ENCODE data around the gene NUCB2. TPM values are rescaled to one million over a fixed set of nuclear protein-coding genes. Genes with fewer than 3 reads are reported as not detected.

The NUCB2 gene
- total RNA-seq, 1 donor from 2014 or later: 114 TPM

DNA sequence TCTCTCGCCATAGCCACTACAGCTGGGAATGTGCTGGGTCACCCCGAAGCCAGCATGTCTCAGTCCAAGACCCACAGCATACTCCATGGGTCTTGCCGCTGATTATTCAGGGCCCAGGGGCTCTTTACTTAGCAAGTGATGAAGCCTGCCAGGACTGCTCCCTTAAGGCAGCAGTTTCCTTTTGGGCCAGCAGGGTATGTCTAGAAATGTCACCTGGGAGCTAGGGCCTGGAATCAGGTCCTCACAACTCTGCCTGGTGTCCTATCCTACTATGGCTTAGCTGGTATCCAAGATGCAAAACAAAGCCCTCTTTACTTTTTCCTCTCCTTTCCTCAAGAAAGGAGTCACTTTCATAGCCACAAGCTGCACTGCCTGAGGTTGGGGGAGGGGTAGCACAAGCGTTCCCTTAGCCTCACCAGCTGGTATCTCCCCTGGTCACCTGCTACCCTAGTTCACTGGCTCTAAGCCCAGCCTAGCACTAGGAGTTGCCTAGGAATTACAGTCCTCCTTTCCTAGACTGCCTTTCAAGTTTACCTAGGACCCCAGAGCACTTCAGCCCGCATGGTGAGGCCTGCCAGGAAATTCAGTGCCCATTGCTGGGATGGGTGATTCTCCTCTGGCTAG, 52.4 kb downstream of the NUCB2 start:
- DNase-seq (ENCODE audit: low spot score): no peak

DNA sequence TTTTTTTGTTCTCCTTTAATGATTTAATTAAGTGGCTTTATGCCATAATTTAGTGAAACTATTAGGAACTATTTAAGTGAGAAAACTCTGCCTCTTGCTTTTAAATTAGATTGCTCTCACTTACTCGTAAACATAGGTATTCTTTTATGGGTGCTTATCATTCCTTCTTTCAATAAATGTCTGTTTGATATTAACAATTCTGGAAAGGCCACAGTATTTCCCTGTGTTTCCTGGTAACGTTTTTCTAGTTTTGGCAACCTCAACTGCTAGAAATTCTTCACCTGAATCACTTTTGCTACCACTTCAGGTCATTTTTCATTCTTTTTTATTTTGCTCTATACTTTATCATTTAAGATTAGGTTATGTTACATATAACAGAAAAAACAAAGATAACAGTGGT, 55.1 kb downstream of the NUCB2 start:
- ATAC-seq (no peak), DNase-seq (ENCODE audit: low spot score) (no peak)

More for the DNA sequence above, 52.4 kb downstream of the NUCB2 start:
- no peak for ATAC-seq

DNA sequence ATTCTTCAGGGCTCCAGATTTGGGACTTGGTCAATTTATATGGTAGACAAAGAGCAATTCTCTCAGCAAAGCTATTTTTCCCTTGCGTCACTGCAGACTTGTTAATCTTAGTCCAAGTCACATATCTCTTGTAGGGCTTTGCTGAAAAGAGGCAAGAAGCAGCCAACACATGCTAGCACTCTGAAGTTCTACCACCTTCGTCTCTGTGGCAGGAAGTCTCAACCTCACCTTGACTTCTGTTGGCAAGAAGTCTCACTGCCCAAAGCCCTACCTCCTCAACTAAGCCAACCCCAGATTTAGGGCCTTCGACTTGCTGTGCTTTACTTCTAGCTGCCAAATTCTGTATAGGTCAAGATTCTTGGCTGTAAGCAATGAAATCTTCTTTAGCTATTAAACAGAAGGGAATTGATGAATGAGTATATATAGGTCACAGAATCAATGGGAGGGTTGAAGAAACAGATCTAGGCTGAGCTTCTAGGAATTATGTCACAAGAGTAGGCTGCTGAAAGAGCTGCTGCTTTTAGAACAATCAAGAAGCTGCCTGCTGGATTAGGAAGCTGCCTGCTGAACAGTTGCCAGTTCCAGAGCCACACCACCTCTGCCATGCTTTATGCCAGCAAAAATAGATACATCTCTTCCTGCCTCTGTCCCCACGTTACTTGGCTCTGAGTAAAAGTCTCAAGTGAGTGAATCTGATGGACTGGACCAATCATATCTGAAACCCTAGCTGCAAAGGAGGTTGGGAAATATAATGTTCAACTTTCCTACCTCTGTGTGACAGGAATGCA, 57.5 kb downstream of the NUCB2 start:
- DNase-seq (ENCODE audit: low spot score) (no peak), ATAC-seq (no peak)

DNA sequence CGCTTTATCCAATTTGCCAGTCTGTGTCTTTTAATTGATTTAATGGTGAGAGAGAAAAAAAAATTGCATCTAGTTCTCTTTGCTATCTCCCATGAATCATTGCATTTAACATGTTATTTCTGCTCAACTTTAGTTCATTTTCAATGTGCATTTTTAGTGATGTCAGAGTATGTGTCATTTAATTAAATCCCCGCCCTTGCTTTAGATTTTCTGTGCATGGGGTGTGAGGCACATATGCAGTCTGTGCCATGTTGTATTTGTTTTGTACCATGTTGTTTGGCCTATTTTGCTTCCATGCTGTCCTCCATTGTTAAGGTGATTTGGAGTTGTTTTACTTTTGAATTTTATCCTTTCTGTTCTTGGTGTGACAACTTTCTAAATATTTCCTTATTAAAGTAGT, 66.7 kb downstream of the NUCB2 start:
- ATAC-seq: no peak
- no peak for DNase-seq (ENCODE audit: low spot score)

DNA sequence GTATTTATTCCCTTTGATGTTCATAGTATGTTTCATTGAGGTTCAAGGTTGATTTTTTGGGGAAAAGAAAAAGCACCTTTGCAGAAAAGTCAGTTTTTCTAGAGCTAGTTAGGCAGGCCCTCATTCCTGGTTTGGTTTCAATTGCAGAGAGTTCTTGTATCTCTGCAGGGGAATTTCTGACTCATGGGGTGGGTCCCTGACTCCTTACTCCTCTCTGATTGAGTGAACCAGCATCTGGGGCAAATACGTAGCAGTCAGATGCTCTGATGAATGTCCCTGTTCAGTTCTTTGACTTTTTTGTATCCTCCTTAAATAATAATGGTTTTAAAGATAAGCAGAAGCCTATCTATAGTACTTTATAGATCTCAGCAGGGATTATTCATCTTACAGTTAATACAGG, 67.4 kb downstream of the NUCB2 start:
- no peak for ATAC-seq

DNA sequence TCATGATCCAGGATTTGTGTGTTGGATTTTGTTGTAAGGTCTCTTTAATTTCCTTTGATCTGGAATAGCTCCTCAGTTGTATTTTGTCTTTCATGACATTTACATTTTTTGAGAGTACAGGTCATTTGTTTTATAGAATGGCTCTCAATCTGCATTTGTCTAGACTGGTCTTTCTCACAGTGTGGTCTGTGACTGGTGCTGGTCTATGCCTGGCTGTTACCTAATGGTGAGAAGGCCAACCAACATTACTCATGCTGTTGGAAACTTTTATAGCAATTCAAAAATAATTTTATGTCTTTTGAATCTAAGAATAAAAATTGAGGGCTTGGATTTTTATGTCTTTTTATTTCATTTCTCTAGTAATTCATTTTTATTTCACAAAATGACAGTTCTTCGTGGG, 71.1 kb downstream of the NUCB2 start:
- ATAC-seq (no peak), DNase-seq (ENCODE audit: low spot score) (no peak)

More for the DNA sequence above, 67.4 kb downstream of the NUCB2 start:
- DNase-seq (ENCODE audit: low spot score): no peak

DNA sequence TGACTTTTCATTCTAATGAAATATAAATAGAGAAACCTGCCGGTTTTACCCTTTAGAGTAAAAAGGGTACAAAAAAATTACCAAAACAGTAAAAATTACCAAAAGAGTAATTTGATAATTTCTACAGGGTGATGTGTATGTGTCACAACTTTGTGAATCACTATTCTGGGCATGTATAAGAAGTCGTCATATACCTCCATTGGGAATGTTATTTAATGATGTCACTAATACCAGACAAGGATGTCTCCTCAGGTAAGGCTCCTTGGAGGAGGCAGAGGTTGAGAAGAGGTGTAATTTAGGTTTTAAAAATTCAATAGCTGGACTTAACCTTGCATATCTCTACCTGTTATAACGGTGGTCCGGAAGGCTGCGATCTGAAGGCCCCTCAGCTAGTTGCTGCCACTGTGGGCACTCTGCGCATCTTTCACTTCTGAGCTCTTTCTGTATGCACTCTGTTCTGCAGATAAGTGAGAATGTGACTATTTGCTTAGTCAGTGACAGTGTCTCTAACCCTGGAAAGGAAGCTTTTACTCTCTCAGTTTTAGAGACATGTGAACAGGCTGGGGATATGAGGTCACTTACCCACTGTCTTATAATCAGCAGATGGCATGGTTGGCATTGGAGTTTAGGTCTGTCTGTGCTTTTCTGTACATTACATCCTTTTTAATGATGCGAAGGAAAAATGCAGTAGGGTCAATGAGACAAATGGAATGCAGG, 74.1 kb downstream of the NUCB2 start:
- DNase-seq (ENCODE audit: low spot score) (no peak), ATAC-seq (no peak)

DNA sequence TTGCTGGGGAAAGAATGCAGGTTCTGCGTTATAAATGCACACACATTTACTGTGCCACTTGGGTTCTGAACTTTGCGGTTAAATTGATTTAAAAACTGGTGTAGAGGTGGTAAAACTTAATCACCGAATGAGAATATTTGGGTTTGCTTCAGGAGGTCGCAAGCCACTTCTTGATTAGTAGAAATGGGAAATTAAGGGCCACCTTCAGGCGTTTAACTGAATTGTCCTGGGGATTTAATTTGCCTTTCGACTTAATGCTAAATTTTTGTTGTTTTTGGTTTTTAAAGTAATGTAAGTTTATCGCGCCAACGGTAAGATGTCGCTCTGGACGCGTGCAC, 74.6 kb downstream of the NUCB2 start:
- no peak for ATAC-seq
- DNase-seq (ENCODE audit: low spot score): no peak

DNA sequence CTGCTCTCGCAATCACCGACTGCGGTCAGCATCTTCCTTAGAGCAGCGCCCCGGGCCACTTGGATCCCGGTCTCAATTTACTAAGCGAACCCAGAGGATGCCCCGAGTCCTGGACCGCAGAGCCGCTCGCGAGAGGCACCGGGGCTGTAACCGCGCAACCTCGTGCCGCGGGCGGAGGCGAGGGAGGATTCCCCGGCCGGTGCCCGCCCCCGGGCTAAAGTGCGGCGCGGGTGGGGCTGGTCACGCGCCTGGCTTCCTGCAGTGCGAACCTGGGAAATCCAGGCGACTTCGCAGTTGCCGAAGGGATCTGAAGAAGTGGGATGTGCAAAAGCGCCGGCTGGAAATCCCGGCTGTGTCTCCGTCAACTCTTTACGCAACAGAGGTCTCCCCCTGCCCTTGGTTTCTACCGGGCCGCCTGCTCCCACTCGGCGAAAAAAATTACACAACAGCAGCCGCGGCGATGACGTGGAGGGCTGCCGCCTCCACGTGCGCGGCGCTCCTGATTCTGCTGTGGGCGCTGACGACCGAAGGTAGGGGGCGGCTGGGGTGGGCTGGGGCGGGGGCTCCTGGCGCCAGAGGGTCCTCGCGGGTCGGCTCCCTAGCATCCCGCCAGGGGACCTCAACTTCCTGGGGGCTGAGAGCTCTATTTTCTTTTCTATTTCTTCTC, 75.1 kb downstream of the NUCB2 start, which contains the start of gene NCR3LG1:
Gene NCR3LG1 (plus strand): TSS at position 291 of the 667 bp plus-strand sequence. CDS start 170 bp downstream, at position 461.
- DNase-seq (ENCODE audit: low spot score) (peak; percentile 74), ATAC-seq (peak; percentile 75)

DNA sequence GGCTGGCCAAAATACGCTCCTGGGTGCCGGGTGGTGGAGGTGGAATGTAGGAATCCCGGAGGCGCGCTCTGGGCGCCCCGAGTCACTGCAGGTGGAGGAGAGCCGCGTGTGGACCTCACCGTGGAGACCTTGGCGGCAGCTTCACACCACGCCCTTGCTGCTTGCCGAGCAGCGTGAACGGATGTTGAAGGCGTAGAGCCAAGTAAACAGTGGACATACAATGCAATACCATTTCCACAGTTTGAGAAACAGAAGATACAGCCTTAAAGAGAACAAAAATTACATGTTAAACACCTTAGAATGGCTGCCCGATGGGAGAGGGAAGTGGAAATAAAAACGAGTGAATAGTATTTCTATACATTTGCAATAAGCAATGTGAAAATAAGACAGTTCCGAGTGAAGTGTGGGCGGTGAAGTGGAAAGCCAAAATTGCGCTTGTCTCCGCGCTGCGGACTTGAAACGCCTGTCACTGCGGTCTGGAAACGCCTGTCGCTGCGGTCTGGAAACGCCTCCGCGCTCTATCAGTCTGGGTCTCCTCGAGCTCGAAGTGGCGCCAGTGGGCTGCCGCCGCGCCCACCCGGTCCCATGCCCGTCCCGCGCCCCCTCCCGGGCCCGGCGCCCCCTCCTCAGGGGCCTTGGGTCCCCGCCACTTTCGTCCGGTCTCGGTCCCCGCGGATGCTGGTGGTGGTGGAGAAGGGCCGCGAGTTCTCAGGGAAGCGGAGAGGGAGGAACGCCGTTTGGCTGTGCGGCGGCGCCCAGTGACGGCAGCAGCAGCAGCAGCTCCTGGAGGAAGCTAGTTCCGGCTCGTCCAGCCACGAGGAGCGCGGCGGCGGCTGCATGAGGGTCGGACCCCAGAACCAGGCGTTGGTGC, 76.6 kb downstream of the NUCB2 start:
- ATAC-seq (peak; percentile 76), DNase-seq (ENCODE audit: low spot score) (peak; percentile 64)

DNA sequence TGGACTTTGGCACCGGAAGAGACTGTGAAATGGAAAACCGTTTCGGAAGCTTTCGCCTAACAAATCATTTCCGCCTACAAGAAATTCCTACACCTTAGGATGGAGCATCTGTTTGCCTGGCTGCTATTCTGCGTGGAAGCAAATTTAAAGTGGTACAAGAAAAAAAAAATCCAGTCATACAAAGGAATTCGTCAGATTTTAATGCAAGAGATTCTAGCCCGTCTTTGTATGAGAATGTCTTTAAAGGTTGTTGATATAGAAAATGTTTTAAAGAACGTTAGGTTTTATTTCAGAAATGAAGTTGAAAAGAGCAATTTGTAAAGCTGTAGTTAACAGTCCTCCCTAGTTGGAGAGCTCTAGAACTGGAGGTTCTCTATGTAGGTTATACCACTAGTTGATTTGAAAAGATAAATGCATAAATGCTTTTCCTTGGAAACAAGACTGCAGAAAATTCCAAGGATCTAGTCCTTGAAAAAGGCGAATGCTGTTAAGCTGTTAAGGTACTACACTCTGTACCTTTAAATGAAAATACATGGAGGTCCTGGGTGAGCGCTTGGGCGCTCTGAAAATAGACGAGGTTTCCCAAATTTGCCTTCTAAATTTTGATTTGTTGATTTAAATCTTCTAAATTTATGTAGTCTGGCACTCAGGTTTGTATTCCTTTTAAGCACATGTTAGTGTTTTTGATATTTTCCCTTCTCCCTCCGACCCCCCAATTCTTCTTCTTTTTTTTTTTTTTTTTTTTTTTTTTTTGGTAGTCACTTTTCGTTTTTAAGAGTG, 77.5 kb downstream of the NUCB2 start:
- DNase-seq (ENCODE audit: low spot score): no peak
- ATAC-seq: no peak

DNA sequence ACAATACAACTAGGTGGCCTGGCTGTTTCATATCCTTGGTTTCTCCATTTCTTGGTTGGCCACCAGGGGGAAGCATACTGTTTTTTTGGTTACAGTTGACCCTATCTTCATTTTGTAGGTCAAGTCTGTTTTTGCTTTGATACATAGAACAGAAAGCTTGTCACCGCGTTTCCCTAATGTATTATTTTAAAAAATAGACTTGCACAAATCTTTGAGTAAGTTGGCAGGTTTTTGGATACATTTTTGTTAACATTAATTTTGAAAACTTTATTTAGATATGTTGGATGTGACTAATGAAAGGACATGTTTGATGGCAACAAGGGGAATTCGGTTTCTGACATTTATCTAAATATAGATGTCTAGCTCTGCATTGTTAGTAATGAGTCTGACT, 78.1 kb downstream of the NUCB2 start:
- peak; percentile 60 for ATAC-seq

DNA sequence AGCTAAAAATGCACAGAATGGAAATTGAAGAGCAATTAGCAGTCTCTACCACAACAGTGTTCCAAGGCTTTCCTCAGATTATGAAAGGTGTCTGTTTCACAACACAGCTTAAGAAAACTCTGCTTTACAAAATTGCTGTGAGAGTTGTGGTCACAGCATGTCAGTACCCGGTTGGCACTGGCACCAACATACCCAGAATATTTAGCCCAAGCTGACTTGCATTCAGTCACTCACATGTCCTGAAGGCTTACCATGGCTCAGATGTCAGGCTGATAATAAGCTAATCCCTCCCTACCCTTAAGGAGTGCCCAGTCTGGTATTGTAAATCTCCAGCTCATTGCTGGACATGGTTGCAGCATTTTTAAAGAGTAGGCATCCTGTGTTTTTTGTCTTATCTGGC, 90.0 kb downstream of the NUCB2 start:
- ATAC-seq (no peak), DNase-seq (ENCODE audit: low spot score) (no peak)

More for the DNA sequence above, 78.1 kb downstream of the NUCB2 start:
- DNase-seq (ENCODE audit: low spot score): peak; percentile 64

DNA sequence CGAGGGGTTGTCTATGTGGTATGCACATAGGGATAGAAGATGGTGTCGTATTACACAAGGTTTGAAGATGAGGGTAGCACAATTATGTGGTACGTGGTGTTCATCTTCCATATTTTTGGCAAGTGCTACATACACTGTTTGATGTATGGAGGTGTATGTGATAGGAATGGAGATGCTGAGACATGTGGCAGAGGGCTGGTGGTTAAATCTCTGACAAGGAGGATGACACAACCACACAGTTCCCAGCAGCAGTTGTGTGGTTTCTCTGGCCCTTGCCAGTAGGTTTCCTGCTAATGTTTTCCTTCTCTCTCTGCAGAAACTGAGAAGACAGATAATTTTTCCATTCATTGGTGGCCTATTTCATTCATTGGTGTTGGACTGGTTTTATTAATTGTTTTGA, 92.0 kb downstream of the NUCB2 start:
- no peak for DNase-seq (ENCODE audit: low spot score)
- no peak for ATAC-seq

DNA sequence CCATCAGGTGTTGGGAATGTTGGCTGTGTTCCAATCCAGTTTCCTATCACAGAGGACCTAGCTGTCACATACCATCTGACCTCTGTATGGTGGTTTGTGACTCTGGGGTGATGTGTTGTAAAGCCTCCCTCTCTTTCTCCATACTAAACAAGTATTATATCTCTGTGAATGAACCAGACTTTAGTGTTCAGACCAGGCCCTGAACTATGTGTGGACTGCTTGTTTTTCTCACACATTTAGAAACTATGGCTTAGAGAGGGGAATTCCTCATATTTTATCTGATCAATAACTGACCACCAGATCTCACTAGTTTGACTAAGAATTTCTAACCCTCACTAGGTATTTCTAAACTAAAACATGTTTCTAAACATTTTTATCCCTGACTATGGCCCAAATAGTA, 92.6 kb downstream of the NUCB2 start:
- ATAC-seq: no peak
- no peak for DNase-seq (ENCODE audit: low spot score)

DNA sequence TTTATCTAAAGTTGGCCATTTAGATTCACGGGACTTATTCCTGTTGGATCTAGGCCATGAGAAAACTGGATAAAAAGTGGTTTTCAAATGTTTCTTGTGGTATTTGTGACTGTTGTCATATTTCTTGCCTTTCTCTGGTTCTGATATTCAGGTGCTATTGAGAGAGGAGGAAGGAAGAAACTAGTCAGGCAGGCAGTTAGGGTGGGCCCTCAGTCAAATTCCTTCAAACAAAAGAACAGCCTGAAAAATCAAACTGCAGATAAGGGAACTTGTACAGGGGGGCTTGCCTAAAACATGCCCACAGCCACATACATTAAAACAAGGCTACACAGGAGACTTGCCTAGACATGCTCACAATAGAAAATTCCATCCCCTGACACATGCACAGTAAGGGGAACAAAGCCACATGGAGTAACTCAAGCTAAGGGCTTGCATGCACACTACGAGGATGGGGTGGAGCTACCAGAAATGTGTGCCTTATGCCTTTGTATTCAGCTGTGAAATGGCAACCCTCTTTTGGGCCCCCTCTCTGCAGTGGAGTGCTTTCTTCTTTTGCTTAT, 93.2 kb downstream of the NUCB2 start:
- ATAC-seq: no peak
- no peak for DNase-seq (ENCODE audit: low spot score)

DNA sequence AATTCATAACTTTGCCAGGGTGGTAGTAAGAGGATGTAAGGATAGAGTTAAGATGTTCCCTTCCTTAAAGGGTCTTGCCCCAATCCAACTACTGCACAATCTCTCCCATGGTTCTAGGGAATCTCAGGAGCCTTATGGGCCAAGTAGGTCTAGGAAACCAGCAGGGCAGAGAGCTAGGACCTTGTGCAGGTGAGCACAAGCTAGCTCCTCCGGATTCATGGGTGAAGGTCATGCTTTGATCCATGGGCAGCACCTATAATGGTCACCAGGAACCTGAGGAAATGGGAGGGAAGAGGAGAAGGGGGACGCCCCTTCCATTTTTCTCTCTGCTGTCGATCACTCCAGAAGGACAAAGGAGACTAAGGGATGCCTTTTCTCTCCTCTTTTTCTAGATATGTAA, 95.1 kb downstream of the NUCB2 start:
- ATAC-seq: no peak
- DNase-seq (ENCODE audit: low spot score): no peak

DNA sequence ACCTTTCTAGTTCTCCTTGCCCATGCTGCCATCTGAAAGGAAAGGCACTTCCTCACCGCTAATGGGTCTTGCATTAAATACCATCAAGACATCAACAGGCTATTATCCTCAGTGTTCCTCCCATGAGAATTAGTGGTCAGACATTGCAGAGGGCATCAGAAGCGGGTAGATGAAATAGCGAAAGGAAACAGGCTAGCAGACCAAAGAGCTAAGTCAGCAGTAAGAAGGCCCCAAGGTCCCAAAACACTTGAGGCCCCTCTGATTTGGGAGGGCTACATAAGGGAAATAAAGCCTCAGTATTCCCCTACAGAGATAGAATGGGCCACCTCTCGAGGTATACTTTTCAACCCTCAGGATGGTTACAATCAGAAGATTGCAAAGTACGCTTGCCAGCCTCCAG, 99.0 kb downstream of the NUCB2 start:
- ATAC-seq (no peak), DNase-seq (ENCODE audit: low spot score) (no peak)

DNA sequence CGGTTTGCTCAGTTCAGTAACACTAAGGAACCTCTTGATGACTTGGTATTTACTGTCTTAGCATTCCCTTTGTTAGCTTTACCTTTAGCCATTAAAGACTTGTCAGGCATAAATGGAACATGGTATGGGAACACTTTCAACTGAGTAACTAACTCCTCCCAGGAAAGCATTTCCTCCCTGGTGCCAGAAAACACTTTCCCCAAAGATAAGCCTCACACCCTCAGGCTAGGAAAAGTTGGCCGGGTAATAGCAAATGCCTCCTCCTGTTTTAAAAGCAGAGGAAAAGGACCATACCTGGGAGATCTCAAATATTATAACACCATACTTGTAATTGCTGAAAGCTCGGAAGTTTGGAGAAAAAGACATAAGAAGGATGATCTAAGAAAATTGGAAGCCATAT, 100.0 kb downstream of the NUCB2 start:
- ATAC-seq: no peak
- no peak for DNase-seq (ENCODE audit: low spot score)
